Trophoblast cell (in vitro differentiated cells and primary cell): Measurements from ENCODE around the gene GRAMD2A.

Source experiments
- DNase-seq, 2 donors: peaks; one replicate each; pipeline ENCODE4 v3.0.0-alpha.2; 2016
- H2AFZ ChIP-seq: 2 replicates; pipeline ENCODE4 v1.6.1; 2013; ENCODE audit warnings: low read length, moderate library complexity, mild to moderate bottlenecking; ENCODE audit not compliant: insufficient read depth, poor library complexity
- H2AK5ac ChIP-seq: 2 replicates; pipeline ENCODE4 v1.6.1; 2013; ENCODE audit warnings: mild to moderate bottlenecking, low read length
- H2BK120ac ChIP-seq: 2 replicates; pipeline ENCODE4 v1.6.1; 2013; ENCODE audit warnings: low read length, mild to moderate bottlenecking, moderate library complexity; ENCODE audit not compliant: insufficient read depth, poor library complexity
- H2BK12ac ChIP-seq: 2 replicates; pipeline ENCODE4 v1.6.1; 2013; ENCODE audit warnings: mild to moderate bottlenecking, low read length, moderate library complexity
- H2BK5ac ChIP-seq: 2 replicates; pipeline ENCODE4 v1.6.1; 2013; ENCODE audit warnings: low read length, low read depth, moderate library complexity, mild to moderate bottlenecking; ENCODE audit not compliant: poor library complexity
- H3K14ac ChIP-seq: 2 replicates; pipeline ENCODE4 v1.6.1; 2013; ENCODE audit warnings: mild to moderate bottlenecking, low read length
- H3K18ac ChIP-seq: 2 replicates; pipeline ENCODE4 v1.6.1; 2013; ENCODE audit warnings: mild to moderate bottlenecking, low read length
- H3K23ac ChIP-seq: 2 replicates; pipeline ENCODE4 v1.6.1; 2013; ENCODE audit warnings: low read length
- H3K27ac ChIP-seq: 2 replicates; pipeline ENCODE4 v1.5.1; 2013; ENCODE audit warnings: low read depth, mild to moderate bottlenecking, inconsistent platforms, low read length, moderate library complexity
- H3K27me3 ChIP-seq: 2 replicates; pipeline ENCODE4 v1.6.1; 2013; ENCODE audit warnings: inconsistent platforms, mild to moderate bottlenecking, low read length, moderate library complexity; ENCODE audit not compliant: insufficient read depth
- H3K36me3 ChIP-seq, 2 experiments: 1 replicate in 1 of 2; 2 replicates in 1 of 2; pipeline ENCODE4 v1.6.1; 2013; ENCODE audit warnings: low read length in 2 of 2, mild to moderate bottlenecking in 2 of 2, moderate library complexity in 1 of 2; ENCODE audit not compliant: insufficient read depth in 2 of 2, control insufficient read depth in 1 of 2
- H3K4ac ChIP-seq: 2 replicates; pipeline ENCODE4 v1.6.1; 2013; ENCODE audit warnings: low read depth, mild to moderate bottlenecking, low read length, moderate library complexity
- H3K4me1 ChIP-seq, 2 experiments: 1 replicate in 1 of 2; 2 replicates in 1 of 2; pipeline ENCODE4 v1.6.1; 2013; ENCODE audit warnings: low read length in 2 of 2, mild to moderate bottlenecking in 2 of 2, moderate library complexity in 1 of 2; ENCODE audit not compliant: insufficient read depth in 2 of 2, control insufficient read depth in 1 of 2
- H3K4me2 ChIP-seq: 2 replicates; pipeline ENCODE4 v1.6.1; 2013; ENCODE audit warnings: inconsistent platforms, mild to moderate bottlenecking, low read length, moderate library complexity
- H3K4me3 ChIP-seq: 2 replicates; pipeline ENCODE4 v1.5.1; 2013; ENCODE audit warnings: mild to moderate bottlenecking, low read depth, low read length, inconsistent platforms
- H3K79me1 ChIP-seq: one replicate; pipeline ENCODE4 v1.6.1; 2013; ENCODE audit warnings: low read length
- H3K79me2 ChIP-seq: 2 replicates; pipeline ENCODE4 v1.6.1; 2013; ENCODE audit warnings: low read length, mild to moderate bottlenecking; ENCODE audit not compliant: control insufficient read depth, insufficient read depth, poor library complexity
- H3K9ac ChIP-seq: 2 replicates; pipeline ENCODE4 v1.6.1; 2013; ENCODE audit warnings: mild to moderate bottlenecking, low read length
- H3K9me3 ChIP-seq: 2 replicates; pipeline ENCODE4 v1.6.1; 2013; ENCODE audit warnings: low read depth, mild to moderate bottlenecking, control low read depth, inconsistent platforms, low read length; ENCODE audit not compliant: insufficient read depth
- H4K12ac ChIP-seq: 2 replicates; pipeline ENCODE4 v1.6.1; 2013; ENCODE audit warnings: low read depth, mild to moderate bottlenecking, low read length, moderate library complexity
- H4K8ac ChIP-seq: 2 replicates; pipeline ENCODE4 v1.6.1; 2013; ENCODE audit warnings: low read depth, mild to moderate bottlenecking, low read length, moderate library complexity
- H4K91ac ChIP-seq: one replicate; pipeline ENCODE4 v1.6.1; 2013; ENCODE audit warnings: low read depth, mild to moderate bottlenecking, low read length, moderate library complexity
- WGBS: extraction: QIAGEN DNeasy Blood & Tissue Kit; methylation state at CpG from one replicate; pipeline ENCODE4 v1.1.7; 2013; ENCODE audit warnings: missing lambda C conversion rate; ENCODE audit not compliant: insufficient read length, insufficient coverage; ENCODE audit errors: extremely low coverage; 5-methylcytosine and 5-hydroxymethylcytosine counted together

Gene GRAMD2A

GRCh38 chr15:72169236-72169920 lies 28.2 kb downstream of the GRAMD2A start:
- peak overlapping the region; percentile 77 for H4K8ac ChIP-seq
- peak overlapping the region; percentile 95 for H4K91ac ChIP-seq
- peak in 1 of 2 donors; percentile 17 for DNase-seq
- no peak overlapping the region for H3K9ac ChIP-seq
- H2BK120ac ChIP-seq, result peak overlapping the region; percentile 83
- peaks cover 12% of the 10 kb centered on the region for H3K79me2 ChIP-seq
- peak overlapping the region; percentile 49 for H3K4me2 ChIP-seq
- peak overlapping the region; percentile 71 for H3K18ac ChIP-seq
- H3K27me3 ChIP-seq, result no peaks in the 10 kb centered on the region
- peaks cover 36% of the 10 kb centered on the region for H3K79me1 ChIP-seq
- peak overlapping the region; percentile 86 for H2AK5ac ChIP-seq
- peak overlapping the region; percentile 20 for H2AFZ ChIP-seq
- peak overlapping the region; percentile 54 for H4K12ac ChIP-seq
- H2BK5ac ChIP-seq, result peak overlapping the region; percentile 80
- peak overlapping the region; percentile 82 for H3K14ac ChIP-seq
- peak overlapping the region; percentile 88 for H2BK12ac ChIP-seq
- H3K27ac ChIP-seq, result peak overlapping the region; percentile 99
- peaks cover 5% of the 10 kb centered on the region in 2 experiments for H3K36me3 ChIP-seq
- peak overlapping the region; percentile 25 for H3K4me3 ChIP-seq
- H3K9me3 ChIP-seq, result no peaks in the 10 kb centered on the region
- WGBS, result no CpG with 5 or more reads among the region's 10 CpGs
- H3K23ac ChIP-seq, result no peak overlapping the region
- H3K4me1 ChIP-seq, result peaks cover 39 to 50% of the 10 kb centered on the region in 2 experiments
- peak overlapping the region; percentile 41 for H3K4ac ChIP-seq

DNA sequence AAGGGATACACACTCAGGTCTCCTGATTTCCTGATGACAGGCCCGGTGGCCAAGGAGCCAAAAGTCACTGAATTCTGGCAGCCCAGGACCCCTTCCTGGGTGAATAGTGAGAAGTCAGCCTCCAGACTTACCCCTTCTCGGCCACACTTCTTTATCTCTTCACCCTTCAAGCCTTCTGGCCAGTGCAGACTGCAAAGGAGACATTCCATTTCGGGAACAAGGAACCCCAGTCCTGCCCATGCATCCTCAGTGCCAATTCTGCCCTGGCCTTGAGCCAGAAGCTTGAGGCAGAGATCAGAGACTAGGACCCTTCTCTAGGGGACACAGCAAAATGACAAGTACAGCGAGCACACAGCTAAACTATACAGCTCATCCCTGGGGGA lies 28.8 kb downstream of the GRAMD2A start:
- Histone ChIP-seq H3K27ac (peak overlapping the region; percentile 99), H3K4ac (peak overlapping the region; percentile 41), H3K36me3 (peaks cover 5% of the 10 kb centered on the region in 2 experiments), H3K23ac (no peak overlapping the region), H3K4me1 (peaks cover 39 to 46% of the 10 kb centered on the region in 2 experiments), H3K9ac (peak overlapping the region; percentile 35), H3K14ac (peak overlapping the region; percentile 82), H2BK12ac (peak overlapping the region; percentile 88), H2AFZ (no peak overlapping the region), H3K79me1 (peaks cover 36% of the 10 kb centered on the region), H3K18ac (peak overlapping the region; percentile 71), H3K79me2 (peaks cover 12% of the 10 kb centered on the region), H2BK120ac (peak overlapping the region; percentile 83), H2AK5ac (peak overlapping the region; percentile 86), H3K4me3 (no peak overlapping the region), H3K9me3 (no peaks in the 10 kb centered on the region), H4K91ac (peak overlapping the region; percentile 95), H2BK5ac (peak overlapping the region; percentile 80), H4K8ac (peak overlapping the region; percentile 77), H3K4me2 (peak overlapping the region; percentile 49), H4K12ac (peak overlapping the region; percentile 13), H3K27me3 (no peaks in the 10 kb centered on the region)
- DNase-seq, result no peak
- WGBS, result no CpG with 5 or more reads among the region's 4 CpGs

DNA sequence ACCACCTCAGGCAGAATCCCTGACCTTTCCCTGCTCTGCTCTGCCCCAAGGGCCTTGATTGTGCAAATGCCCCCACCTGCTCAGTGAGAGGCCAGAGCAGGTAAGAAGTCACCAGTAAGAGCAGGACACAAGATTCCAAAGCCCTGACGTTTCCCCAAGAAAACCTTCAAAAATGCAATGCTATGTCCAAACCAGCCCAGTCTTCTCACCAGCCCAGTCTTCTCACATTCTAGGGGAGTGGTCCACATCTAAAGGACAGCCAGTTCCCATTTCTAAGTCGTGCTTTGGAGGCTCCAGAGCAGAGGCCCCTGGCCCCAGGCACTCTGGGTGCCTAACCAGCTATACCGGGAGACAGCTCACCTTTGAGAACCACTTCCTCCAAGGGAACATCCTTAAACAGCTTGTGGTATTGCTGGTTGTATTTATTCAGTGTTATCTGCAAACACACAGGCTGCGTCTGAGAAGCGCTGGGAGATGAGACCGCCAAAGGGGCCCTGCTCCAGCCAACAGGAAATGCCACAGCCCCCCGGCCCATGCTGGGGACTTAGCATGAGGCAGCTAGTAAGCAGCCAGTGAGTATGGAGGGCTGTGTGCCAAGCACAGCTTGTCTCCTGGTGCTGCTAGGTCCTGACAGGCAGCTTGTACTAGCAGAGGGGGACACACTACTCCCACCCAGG lies 29.3 kb downstream of the GRAMD2A start:
- Histone ChIP-seq H3K9ac (peak overlapping the region; percentile 35), H3K4me2 (peak overlapping the region; percentile 49), H3K27me3 (no peaks in the 10 kb centered on the region), H2BK5ac (peak overlapping the region; percentile 80), H3K18ac (peak overlapping the region; percentile 58), H3K36me3 (peaks cover 5% of the 10 kb centered on the region in 2 experiments), H3K27ac (peak overlapping the region; percentile 99), H3K4me1 (peaks cover 39 to 46% of the 10 kb centered on the region in 2 experiments), H2BK12ac (peak overlapping the region; percentile 88), H3K14ac (peak overlapping the region; percentile 82), H3K4me3 (no peak overlapping the region), H2AFZ (no peak overlapping the region), H3K79me1 (peaks cover 36% of the 10 kb centered on the region), H4K12ac (peak overlapping the region; percentile 3), H3K9me3 (no peaks in the 10 kb centered on the region), H3K79me2 (peaks cover 12% of the 10 kb centered on the region), H3K23ac (no peak overlapping the region), H4K91ac (peak overlapping the region; percentile 95), H3K4ac (peak overlapping the region; percentile 29), H2BK120ac (peak overlapping the region; percentile 83), H2AK5ac (peak overlapping the region; percentile 35), H4K8ac (peak overlapping the region; percentile 77)
- no CpG with 5 or more reads among the region's 7 CpGs for WGBS
- DNase-seq, result peak; percentile 98 to 99

GRCh38 chr15:72167445-72167844 lies 30.1 kb downstream of the GRAMD2A start:
- Histone ChIP-seq H3K23ac (no peak overlapping the region), H2AFZ (no peak overlapping the region), H2BK120ac (peak overlapping the region; percentile 65), H3K14ac (peak overlapping the region; percentile 28), H3K4me3 (no peak overlapping the region), H3K18ac (peak overlapping the region; percentile 27), H4K8ac (peak overlapping the region; percentile 72), H3K79me1 (peaks cover 36% of the 10 kb centered on the region), H3K36me3 (peaks cover 5% of the 10 kb centered on the region in 2 experiments), H3K79me2 (peaks cover 12% of the 10 kb centered on the region), H3K27ac (peak overlapping the region; percentile 99), H4K12ac (no peak overlapping the region), H4K91ac (peak overlapping the region; percentile 95), H3K4me2 (no peak overlapping the region), H3K27me3 (no peaks in the 10 kb centered on the region), H2BK12ac (peak overlapping the region; percentile 77), H3K4ac (peak overlapping the region; percentile 37), H3K9ac (no peak overlapping the region), H2AK5ac (peak overlapping the region; percentile 26), H3K4me1 (peaks cover 41 to 49% of the 10 kb centered on the region in 2 experiments), H2BK5ac (peak overlapping the region; percentile 73), H3K9me3 (no peaks in the 10 kb centered on the region)
- no CpG with 5 or more reads among the region's 6 CpGs for WGBS
- no peak for DNase-seq
